WTC11 (cell line): Measurements from ENCODE around the gene CHCHD1. TPM values are rescaled to one million over a fixed set of nuclear protein-coding genes. Genes with fewer than 3 reads are reported as not detected.

ENCODE experiments used
- ATAC-seq: fragments of 200-7000 bp; cut with Tn5 transposase; 2 replicates; pipeline ENCODE4 v1.10.0; 2021; ENCODE audit warnings: mild to moderate bottlenecking, moderate library complexity
- CTCF ChIA-PET: fragments of 300-600 bp; sonication (Branson Sonifier 250); formaldehyde crosslinking; loops from one replicate; lab custom pipeline; 2021; ENCODE audit warnings: antibody characterized with exemption; lab: Charles Lee
- POLR2A ChIA-PET: fragments of 350-600 bp; sonication (Branson Sonifier 250); formaldehyde crosslinking; loops from one replicate; lab custom pipeline; 2021; ENCODE audit warnings: antibody characterized with exemption; lab: Charles Lee
- DNase-seq: peaks from one replicate; pipeline ENCODE4 v3.0.0; 2021; ENCODE audit warnings: low spot score
- H3K27ac Mint-ChIP-seq: 2 replicates; pipeline ENCODE4 v1.8.0; 2021; ENCODE audit warnings: mixed read lengths
- H3K27me3 Mint-ChIP-seq: 2 replicates; pipeline ENCODE4 v1.8.0; 2021; ENCODE audit warnings: low read depth, mild to moderate bottlenecking, moderate library complexity, mixed read lengths
- H3K36me3 Mint-ChIP-seq: 2 replicates; pipeline ENCODE4 v1.8.0; 2021; ENCODE audit warnings: mixed read lengths
- H3K4me1 Mint-ChIP-seq: 2 replicates; pipeline ENCODE4 v1.8.0; 2022; ENCODE audit warnings: mixed read lengths
- H3K4me3 Mint-ChIP-seq: 2 replicates; pipeline ENCODE4 v1.8.0; 2021; ENCODE audit warnings: mild to moderate bottlenecking, moderate library complexity, mixed read lengths
- H3K9me3 Mint-ChIP-seq: 2 replicates; pipeline ENCODE4 v1.8.0; 2021; ENCODE audit warnings: mixed read lengths
- E2F1 ChIP-seq: sonication (generic); formaldehyde crosslinking; IDR thresholded peaks from 2 replicates; pipeline ENCODE4 v1.8.0; 2022; ENCODE audit warnings: mild to moderate bottlenecking, missing genetic modification reagents
- ESRRA ChIP-seq: sonication (generic); formaldehyde crosslinking; IDR thresholded peaks from 2 replicates; pipeline ENCODE4 v1.8.1; 2022; ENCODE audit warnings: mild to moderate bottlenecking, missing genetic modification reagents, borderline replicate concordance
- FOXJ3 ChIP-seq: sonication (generic); formaldehyde crosslinking; IDR thresholded peaks from 2 replicates; pipeline ENCODE4 v1.9.0; 2021; ENCODE audit warnings: missing genetic modification reagents, mild to moderate bottlenecking, borderline replicate concordance
- FOXK1 ChIP-seq: sonication (generic); formaldehyde crosslinking; IDR thresholded peaks from 2 replicates; pipeline ENCODE4 v1.8.0; 2022; ENCODE audit warnings: mild to moderate bottlenecking, moderate library complexity, missing genetic modification reagents
- FOXP1 ChIP-seq: sonication (generic); formaldehyde crosslinking; IDR thresholded peaks from 2 replicates; pipeline ENCODE4 v1.8.0; 2022; ENCODE audit warnings: missing genetic modification reagents, mild to moderate bottlenecking, moderate library complexity, borderline replicate concordance
- GABPB1 ChIP-seq: sonication (generic); formaldehyde crosslinking; IDR thresholded peaks from 2 replicates; pipeline ENCODE4 v1.8.1; 2023; ENCODE audit warnings: mild to moderate bottlenecking, missing genetic modification reagents
- IRF1 ChIP-seq: sonication (generic); formaldehyde crosslinking; IDR thresholded peaks from 2 replicates; pipeline ENCODE4 v1.8.0; 2023; ENCODE audit warnings: missing genetic modification reagents
- MYBL2 ChIP-seq: sonication (generic); formaldehyde crosslinking; IDR thresholded peaks from 2 replicates; pipeline ENCODE4 v1.8.1; 2023; ENCODE audit warnings: mild to moderate bottlenecking, moderate library complexity, missing genetic modification reagents
- NFATC4 ChIP-seq: fragments of 250-450 bp; sonication (Bioruptor Pico); IDR thresholded peaks from 2 replicates; pipeline ENCODE4 v1.9.0; 2021; ENCODE audit warnings: mild to moderate bottlenecking
- USF1 ChIP-seq: sonication (generic); formaldehyde crosslinking; IDR thresholded peaks from 2 replicates; pipeline ENCODE4 v1.8.0; 2022; ENCODE audit warnings: mild to moderate bottlenecking, missing genetic modification reagents
- USF2 ChIP-seq: sonication (generic); formaldehyde crosslinking; IDR thresholded peaks from 2 replicates; pipeline ENCODE4 v1.8.1; 2023; ENCODE audit warnings: mild to moderate bottlenecking, missing genetic modification reagents, moderate library complexity
- ZNF121 ChIP-seq: sonication (generic); formaldehyde crosslinking; IDR thresholded peaks from 2 replicates; pipeline ENCODE4 v1.8.0; 2023; ENCODE audit warnings: missing genetic modification reagents
- ZNF219 ChIP-seq: sonication (generic); formaldehyde crosslinking; IDR thresholded peaks from 2 replicates; pipeline ENCODE4 v1.8.0; 2023; ENCODE audit warnings: missing genetic modification reagents, mild to moderate bottlenecking, borderline replicate concordance
- ZNF263 ChIP-seq: sonication (generic); formaldehyde crosslinking; IDR thresholded peaks from 2 replicates; pipeline ENCODE4 v1.8.1; 2022; ENCODE audit warnings: low read depth, mild to moderate bottlenecking, moderate library complexity, missing genetic modification reagents
- ZNF281 ChIP-seq: sonication (generic); formaldehyde crosslinking; IDR thresholded peaks from 2 replicates; pipeline ENCODE4 v1.8.0; 2023; ENCODE audit warnings: mild to moderate bottlenecking, missing genetic modification reagents
- ZNF425 ChIP-seq: fragments of 250-450 bp; sonication (Bioruptor Pico); conservative IDR thresholded peaks from 2 replicates; pipeline ENCODE4 v1.9.0; 2021; ENCODE audit warnings: mild to moderate bottlenecking
- ZNF532 ChIP-seq: fragments of 250-450 bp; sonication (Bioruptor Pico); IDR thresholded peaks from 2 replicates; pipeline ENCODE4 v1.9.0; 2021; ENCODE audit warnings: mild to moderate bottlenecking, borderline replicate concordance
- ZNF671 ChIP-seq: fragments of 250-450 bp; sonication (Bioruptor Pico); IDR thresholded peaks from 2 replicates; pipeline ENCODE4 v1.8.0; 2021; ENCODE audit warnings: mild to moderate bottlenecking
- total RNA-seq: library from RNA; stranded (reverse); gene quantifications from 3 replicates; pipeline ENCODE4 v1.2.3, GENCODE V29; 2021
- TF ChIP-seq, protein P1 (sequence below): sonication (generic); formaldehyde crosslinking; IDR thresholded peaks from 2 replicates; pipeline ENCODE4 v1.8.1; 2022; ENCODE audit warnings: missing genetic modification reagents, borderline replicate concordance

The CHCHD1 gene
- total RNA-seq, 1 experiment from 2014 or later, result 45.9 TPM

- no peak for TF ChIP-seq ZNF425 (CRISPR knock-in tag)
- peak; percentile 77; the same call in 1 of the 2 replicates for TF ChIP-seq ESRRA (CRISPR knock-in tag)
- TF ChIP-seq ZNF263, result no peak
- peak; percentile 86; the same call in 1 of the 2 replicates for TF ChIP-seq MYBL2 (CRISPR knock-in tag)
- TF ChIP-seq E2F1 (CRISPR knock-in tag), result no peak
- TF ChIP-seq ZNF219, result no peak
- no peak for TF ChIP-seq FOXJ3
- peak; percentile 75 for TF ChIP-seq GABPB1 (CRISPR knock-in tag)
- no peak for TF ChIP-seq ZNF671
- TF ChIP-seq USF1 (CRISPR knock-in tag), result peak; percentile 66; the same call in 1 of the 2 replicates
- peak; percentile 91 for TF ChIP-seq FOXK1 (CRISPR knock-in tag)
- TF ChIP-seq IRF1 (CRISPR knock-in tag), result no peak
- no peak for TF ChIP-seq ZNF121
- TF ChIP-seq, protein P1, sequence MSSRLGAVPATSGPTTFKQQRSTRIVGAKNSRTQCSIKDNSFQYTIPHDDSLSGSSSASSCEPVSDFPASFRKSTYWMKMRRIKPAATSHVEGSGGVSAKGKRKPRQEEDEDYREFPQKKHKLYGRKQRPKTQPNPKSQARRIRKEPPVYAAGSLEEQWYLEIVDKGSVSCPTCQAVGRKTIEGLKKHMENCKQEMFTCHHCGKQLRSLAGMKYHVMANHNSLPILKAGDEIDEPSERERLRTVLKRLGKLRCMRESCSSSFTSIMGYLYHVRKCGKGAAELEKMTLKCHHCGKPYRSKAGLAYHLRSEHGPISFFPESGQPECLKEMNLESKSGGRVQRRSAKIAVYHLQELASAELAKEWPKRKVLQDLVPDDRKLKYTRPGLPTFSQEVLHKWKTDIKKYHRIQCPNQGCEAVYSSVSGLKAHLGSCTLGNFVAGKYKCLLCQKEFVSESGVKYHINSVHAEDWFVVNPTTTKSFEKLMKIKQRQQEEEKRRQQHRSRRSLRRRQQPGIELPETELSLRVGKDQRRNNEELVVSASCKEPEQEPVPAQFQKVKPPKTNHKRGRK (CRISPR knock-in tag), result no peak
- peak; percentile 93 for TF ChIP-seq FOXP1
- no peak for TF ChIP-seq ZNF281 (CRISPR knock-in tag)
- no peak for TF ChIP-seq NFATC4
Measured at GRCh38 chr10:73781879-73782748, at the start of gene CHCHD1 (continued).

GRCh38 chr10:73732426-73732825, 49.4 kb upstream of the CHCHD1 start:
- Mint-ChIP-seq H3K27me3 (no peaks in the 10 kb centered on the region), H3K9me3 (no peaks in the 10 kb centered on the region), H3K4me1 (0 out of 2 replicates have a peak, but pooled peaks cover 2% of the 10 kb centered on the region), H3K36me3 (peaks cover 8% of the 10 kb centered on the region; the same call in 1 of the 2 replicates), H3K4me3 (peak overlapping the region; percentile 38), H3K27ac (peak overlapping the region; percentile 32; the same call in 1 of the 2 replicates)
- DNase-seq (no peak), ATAC-seq (no peak)
- CTCF ChIA-PET, result no interaction called here
- POLR2A ChIA-PET, result interaction anchor here (3.3 kb wide), 1 partner anchor 11 kb away, joined by 19 read pairs; the partner anchor contains the start of gene SEC24C
- TF ChIP-seq ZNF532 (no peak), USF2 (CRISPR knock-in tag) (no peak)
